ENCODE data around the gene AFMID.
A peak's percentile ranks its signal among the peaks of the same experiment; 100 is the strongest.

AFMID gene

DNA sequence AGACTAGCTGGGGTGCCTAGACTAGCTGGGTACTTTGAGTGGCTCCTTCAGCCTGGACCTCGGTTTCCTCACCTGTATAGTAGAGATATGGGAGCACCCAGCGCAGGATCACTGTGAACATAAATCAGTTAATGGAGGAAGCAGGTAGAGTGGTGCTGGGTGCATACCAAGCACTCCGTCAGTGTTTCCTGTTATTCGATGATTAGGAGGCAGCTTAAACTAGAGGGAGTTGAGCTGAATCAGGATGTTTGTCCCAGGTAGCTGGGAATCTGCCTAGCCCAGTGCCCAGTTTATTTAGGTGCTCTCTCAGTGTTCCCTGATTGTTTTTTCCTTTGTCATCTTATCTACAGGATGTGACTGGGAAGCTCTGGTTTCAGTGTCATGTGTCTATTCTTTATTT, 35.9 kb downstream of the AFMID start:
- Histone ChIP-seq H3K36me3 (ENCODE audit: control insufficient read depth in 2 of 2, insufficient read depth in 1 of 2, low read length in 2 of 2) (peaks cover 62 to 68% of the 10 kb centered on the region in 2 experiments), H3K4me1 (ENCODE audit: control insufficient read depth, insufficient read depth, low read length) (peaks cover 4% of the 10 kb centered on the region; the same call in 1 of the 2 replicates), H3K9me3 (ENCODE audit: control insufficient read depth, insufficient read depth, low read depth, low read length) (no peaks in the 10 kb centered on the region), H3K27ac (ENCODE audit: extremely low read depth, low read depth, low read length) (no peak overlapping the region), H3K4me3 (ENCODE audit: low read depth, low read length) (no peak overlapping the region)
- POLR2A ChIA-PET: interaction anchor here (0.7 to 2.3 kb wide), 3 partner anchors 9 to 764 kb away, joined by 3 to 9 read pairs (median 8); partner anchors contain the start of genes BIRC5 and TK1
- CTCF ChIA-PET: interaction anchor here (0.6 to 1.1 kb wide), 4 partner anchors 31 to 443 kb away, joined by 3 to 5 read pairs (median 4); no protein-coding TSS in a partner anchor
- TF ChIP-seq, protein P1, sequence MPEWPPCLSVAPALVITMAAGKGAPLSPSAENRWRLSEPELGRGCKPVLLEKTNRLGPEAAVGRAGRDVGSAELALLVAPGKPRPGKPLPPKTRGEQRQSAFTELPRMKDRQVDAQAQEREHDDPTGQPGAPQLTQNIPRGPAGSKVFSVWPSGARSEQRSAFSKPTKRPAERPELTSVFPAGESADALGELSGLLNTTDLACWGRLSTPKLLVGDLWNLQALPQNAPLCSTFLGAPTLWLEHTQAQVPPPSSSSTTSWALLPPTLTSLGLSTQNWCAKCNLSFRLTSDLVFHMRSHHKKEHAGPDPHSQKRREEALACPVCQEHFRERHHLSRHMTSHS (tag by site-specific recombination; IDR thresholded peaks at IDR 0.05): no peak
- TF ChIP-seq ZNF366 (tag by site-specific recombination; conservative IDR thresholded peaks at IDR 0.05) (no peak), ZNF157 (tag by site-specific recombination; IDR thresholded peaks at IDR 0.05) (no peak), ZNF175 (tag by site-specific recombination; IDR thresholded peaks at IDR 0.05) (no peak), ZNF394 (tag by site-specific recombination; IDR thresholded peaks at IDR 0.05; ENCODE audit: borderline replicate concordance) (no peak)
- TF ChIP-seq, protein P2, sequence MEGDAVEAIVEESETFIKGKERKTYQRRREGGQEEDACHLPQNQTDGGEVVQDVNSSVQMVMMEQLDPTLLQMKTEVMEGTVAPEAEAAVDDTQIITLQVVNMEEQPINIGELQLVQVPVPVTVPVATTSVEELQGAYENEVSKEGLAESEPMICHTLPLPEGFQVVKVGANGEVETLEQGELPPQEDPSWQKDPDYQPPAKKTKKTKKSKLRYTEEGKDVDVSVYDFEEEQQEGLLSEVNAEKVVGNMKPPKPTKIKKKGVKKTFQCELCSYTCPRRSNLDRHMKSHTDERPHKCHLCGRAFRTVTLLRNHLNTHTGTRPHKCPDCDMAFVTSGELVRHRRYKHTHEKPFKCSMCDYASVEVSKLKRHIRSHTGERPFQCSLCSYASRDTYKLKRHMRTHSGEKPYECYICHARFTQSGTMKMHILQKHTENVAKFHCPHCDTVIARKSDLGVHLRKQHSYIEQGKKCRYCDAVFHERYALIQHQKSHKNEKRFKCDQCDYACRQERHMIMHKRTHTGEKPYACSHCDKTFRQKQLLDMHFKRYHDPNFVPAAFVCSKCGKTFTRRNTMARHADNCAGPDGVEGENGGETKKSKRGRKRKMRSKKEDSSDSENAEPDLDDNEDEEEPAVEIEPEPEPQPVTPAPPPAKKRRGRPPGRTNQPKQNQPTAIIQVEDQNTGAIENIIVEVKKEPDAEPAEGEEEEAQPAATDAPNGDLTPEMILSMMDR (tag by site-specific recombination; IDR thresholded peaks at IDR 0.05): no peak

DNA sequence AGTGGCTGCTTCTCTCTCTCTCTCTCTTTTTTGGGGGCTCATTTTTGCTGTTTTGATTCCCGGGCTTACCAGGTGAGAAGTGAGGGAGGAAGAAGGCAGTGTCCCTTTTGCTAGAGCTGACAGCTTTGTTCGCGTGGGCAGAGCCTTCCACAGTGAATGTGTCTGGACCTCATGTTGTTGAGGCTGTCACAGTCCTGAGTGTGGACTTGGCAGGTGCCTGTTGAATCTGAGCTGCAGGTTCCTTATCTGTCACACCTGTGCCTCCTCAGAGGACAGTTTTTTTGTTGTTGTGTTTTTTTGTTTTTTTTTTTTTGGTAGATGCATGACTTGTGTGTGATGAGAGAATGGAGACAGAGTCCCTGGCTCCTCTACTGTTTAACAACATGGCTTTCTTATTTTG, 36.6 kb downstream of the AFMID start:
- ChIA-PET POLR2A (interaction anchor here (0.7 to 2.3 kb wide), 3 partner anchors 9 to 763 kb away, joined by 3 to 9 read pairs (median 8); partner anchors contain the start of genes BIRC5 and TK1), CTCF (interaction anchor here (0.9 kb wide), 1 partner anchor 30 kb away, joined by 5 read pairs; no protein-coding TSS in a partner anchor)
- TF ChIP-seq SCRT2 (tag by site-specific recombination; IDR thresholded peaks at IDR 0.05) (peak; percentile 79), SCRT1 (tag by site-specific recombination; IDR thresholded peaks at IDR 0.05; ENCODE audit: borderline replicate concordance) (peak; percentile 96)
- TF ChIP-seq, protein P3, sequence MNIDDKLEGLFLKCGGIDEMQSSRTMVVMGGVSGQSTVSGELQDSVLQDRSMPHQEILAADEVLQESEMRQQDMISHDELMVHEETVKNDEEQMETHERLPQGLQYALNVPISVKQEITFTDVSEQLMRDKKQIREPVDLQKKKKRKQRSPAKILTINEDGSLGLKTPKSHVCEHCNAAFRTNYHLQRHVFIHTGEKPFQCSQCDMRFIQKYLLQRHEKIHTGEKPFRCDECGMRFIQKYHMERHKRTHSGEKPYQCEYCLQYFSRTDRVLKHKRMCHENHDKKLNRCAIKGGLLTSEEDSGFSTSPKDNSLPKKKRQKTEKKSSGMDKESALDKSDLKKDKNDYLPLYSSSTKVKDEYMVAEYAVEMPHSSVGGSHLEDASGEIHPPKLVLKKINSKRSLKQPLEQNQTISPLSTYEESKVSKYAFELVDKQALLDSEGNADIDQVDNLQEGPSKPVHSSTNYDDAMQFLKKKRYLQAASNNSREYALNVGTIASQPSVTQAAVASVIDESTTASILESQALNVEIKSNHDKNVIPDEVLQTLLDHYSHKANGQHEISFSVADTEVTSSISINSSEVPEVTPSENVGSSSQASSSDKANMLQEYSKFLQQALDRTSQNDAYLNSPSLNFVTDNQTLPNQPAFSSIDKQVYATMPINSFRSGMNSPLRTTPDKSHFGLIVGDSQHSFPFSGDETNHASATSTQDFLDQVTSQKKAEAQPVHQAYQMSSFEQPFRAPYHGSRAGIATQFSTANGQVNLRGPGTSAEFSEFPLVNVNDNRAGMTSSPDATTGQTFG (tag by site-specific recombination; IDR thresholded peaks at IDR 0.05; ENCODE audit: borderline replicate concordance): no peak
- TF ChIP-seq, protein P4, sequence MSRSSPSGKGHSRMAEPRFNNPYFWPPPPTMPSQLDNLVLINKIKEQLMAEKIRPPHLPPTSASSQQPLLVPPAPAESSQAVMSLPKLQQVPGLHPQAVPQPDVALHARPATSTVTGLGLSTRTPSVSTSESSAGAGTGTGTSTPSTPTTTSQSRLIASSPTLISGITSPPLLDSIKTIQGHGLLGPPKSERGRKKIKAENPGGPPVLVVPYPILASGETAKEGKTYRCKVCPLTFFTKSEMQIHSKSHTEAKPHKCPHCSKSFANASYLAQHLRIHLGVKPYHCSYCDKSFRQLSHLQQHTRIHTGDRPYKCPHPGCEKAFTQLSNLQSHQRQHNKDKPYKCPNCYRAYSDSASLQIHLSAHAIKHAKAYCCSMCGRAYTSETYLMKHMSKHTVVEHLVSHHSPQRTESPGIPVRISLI (tag by site-specific recombination; IDR thresholded peaks at IDR 0.05): 0 out of 2 replicates have a peak, but pooled peaks have one; percentile 27
- Histone ChIP-seq H3K4me1 (ENCODE audit: control insufficient read depth, insufficient read depth, low read length) (peaks cover 4% of the 10 kb centered on the region; the same call in 1 of the 2 replicates), H3K9me3 (ENCODE audit: control insufficient read depth, insufficient read depth, low read depth, low read length) (no peaks in the 10 kb centered on the region), H3K27ac (ENCODE audit: extremely low read depth, low read depth, low read length) (peak overlapping the region; percentile 17; the same call in 1 of the 2 replicates), H3K4me3 (ENCODE audit: low read depth, low read length) (no peak overlapping the region), H3K36me3 (ENCODE audit: control insufficient read depth in 2 of 2, insufficient read depth in 1 of 2, low read length in 2 of 2) (peaks cover 55 to 65% of the 10 kb centered on the region in 2 experiments)

DNA sequence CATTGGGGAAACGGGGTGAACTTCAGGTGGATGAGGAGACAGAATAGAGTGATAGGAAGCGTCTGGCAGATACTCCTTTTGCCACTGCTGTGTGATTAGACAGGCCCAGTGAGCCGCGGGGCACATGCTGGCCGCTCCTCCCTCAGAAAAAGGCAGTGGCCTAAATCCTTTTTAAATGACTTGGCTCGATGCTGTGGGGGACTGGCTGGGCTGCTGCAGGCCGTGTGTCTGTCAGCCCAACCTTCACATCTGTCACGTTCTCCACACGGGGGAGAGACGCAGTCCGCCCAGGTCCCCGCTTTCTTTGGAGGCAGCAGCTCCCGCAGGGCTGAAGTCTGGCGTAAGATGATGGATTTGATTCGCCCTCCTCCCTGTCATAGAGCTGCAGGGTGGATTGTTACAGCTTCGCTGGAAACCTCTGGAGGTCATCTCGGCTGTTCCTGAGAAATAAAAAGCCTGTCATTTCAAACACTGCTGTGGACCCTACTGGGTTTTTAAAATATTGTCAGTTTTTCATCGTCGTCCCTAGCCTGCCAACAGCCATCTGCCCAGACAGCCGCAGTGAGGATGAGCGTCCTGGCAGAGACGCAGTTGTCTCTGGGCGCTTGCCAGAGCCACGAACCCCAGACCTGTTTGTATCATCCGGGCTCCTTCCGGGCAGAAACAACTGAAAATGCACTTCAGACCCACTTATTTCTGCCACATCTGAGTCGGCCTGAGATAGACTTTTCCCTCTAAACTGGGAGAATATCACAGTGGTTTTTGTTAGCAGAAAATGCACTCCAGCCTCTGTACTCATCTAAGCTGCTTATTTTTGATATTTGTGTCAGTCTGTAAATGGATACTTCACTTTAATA, 37.3 kb downstream of the AFMID start:
- no peaks in the 10 kb centered on the region for H3K9me3 ChIP-seq (ENCODE audit: control insufficient read depth, insufficient read depth, low read depth, low read length)
- H3K4me3 ChIP-seq (ENCODE audit: low read depth, low read length): no peak overlapping the region
- no peak for TF ChIP-seq ZNF404 (tag by site-specific recombination; IDR thresholded peaks at IDR 0.05)
- no peak for TF ChIP-seq KLF8 (tag by site-specific recombination; IDR thresholded peaks at IDR 0.05)
- TF ChIP-seq, protein P5, sequence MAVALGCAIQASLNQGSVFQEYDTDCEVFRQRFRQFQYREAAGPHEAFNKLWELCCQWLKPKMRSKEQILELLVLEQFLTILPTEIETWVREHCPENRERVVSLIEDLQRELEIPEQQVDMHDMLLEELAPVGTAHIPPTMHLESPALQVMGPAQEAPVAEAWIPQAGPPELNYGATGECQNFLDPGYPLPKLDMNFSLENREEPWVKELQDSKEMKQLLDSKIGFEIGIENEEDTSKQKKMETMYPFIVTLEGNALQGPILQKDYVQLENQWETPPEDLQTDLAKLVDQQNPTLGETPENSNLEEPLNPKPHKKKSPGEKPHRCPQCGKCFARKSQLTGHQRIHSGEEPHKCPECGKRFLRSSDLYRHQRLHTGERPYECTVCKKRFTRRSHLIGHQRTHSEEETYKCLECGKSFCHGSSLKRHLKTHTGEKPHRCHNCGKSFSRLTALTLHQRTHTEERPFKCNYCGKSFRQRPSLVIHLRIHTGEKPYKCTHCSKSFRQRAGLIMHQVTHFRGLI (tag by site-specific recombination; IDR thresholded peaks at IDR 0.05): 0 out of 2 replicates have a peak, but pooled peaks have one; percentile 24
- TF ChIP-seq PRDM1 (tag by site-specific recombination; IDR thresholded peaks at IDR 0.05): no peak
- TF ChIP-seq ZNF626 (tag by site-specific recombination; IDR thresholded peaks at IDR 0.05): no peak
- no peak for TF ChIP-seq ZNF214 (tag by site-specific recombination; IDR thresholded peaks at IDR 0.05; ENCODE audit: borderline replicate concordance)
- POLR2A ChIA-PET: interaction anchor here (1.4 to 3.2 kb wide), 3 partner anchors 10 to 37 kb away, joined by 8 to 15 read pairs (median 9); partner anchors contain the start of genes AFMID, BIRC5 and TK1
- H3K36me3 ChIP-seq (ENCODE audit: control insufficient read depth in 2 of 2, insufficient read depth in 1 of 2, low read length in 2 of 2): peaks cover 48 to 58% of the 10 kb centered on the region in 2 experiments
- peaks cover 3% of the 10 kb centered on the region; the same call in 1 of the 2 replicates for H3K4me1 ChIP-seq (ENCODE audit: control insufficient read depth, insufficient read depth, low read length)
- H3K27ac ChIP-seq (ENCODE audit: extremely low read depth, low read depth, low read length): no peak overlapping the region
- CTCF ChIA-PET: interaction anchor here (2.1 kb wide), 1 partner anchor 198 kb away, joined by 4 read pairs; no protein-coding TSS in a partner anchor
